ENCODE results near the gene CDH12.
A peak's percentile ranks its signal among the peaks of the same experiment; 100 is the strongest.

The CDH12 gene

DNA sequence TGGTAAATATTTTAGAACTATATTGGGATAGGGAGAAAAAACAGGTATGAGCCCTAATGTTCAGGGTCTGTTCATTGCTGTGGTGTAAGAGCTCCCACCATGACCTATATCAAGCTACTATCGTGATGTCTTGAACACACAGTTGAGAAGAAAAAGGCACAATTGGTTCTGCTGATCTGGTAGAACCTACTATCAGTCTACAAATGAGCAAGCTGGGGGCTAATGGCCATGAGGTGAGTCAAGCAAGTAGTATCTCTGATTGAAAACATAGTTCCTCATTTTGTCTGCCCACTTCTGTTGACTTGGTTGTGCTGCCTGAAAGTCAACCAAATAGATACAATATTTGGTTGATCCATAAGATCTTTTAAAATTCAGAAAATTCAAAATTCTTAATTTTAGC is 1026.3 kb downstream of the CDH12 start:
- Histone ChIP-seq H3K27ac (ENCODE audit: low read length) (no peak overlapping the region), H2AFZ (ENCODE audit: low read depth, low read length) (no peak overlapping the region), H3K4me2 (ENCODE audit: low read length) (peak overlapping the region; percentile 26; the same call in 1 of the 2 replicates), H3K27me3 (ENCODE audit: low read depth, low read length) (no peaks in the 10 kb centered on the region), H3K36me3 (replicated peaks; ENCODE audit: low read depth, low read length) (no peaks in the 10 kb centered on the region), H3K79me2 (ENCODE audit: low read length) (no peaks in the 10 kb centered on the region), H3K4me1 (ENCODE audit: low read length) (peaks cover 45% of the 10 kb centered on the region), H3K9me3 (ENCODE audit: insufficient read depth, low read length) (no peaks in the 10 kb centered on the region), H4K20me1 (ENCODE audit: insufficient read depth, low read length) (no peaks in the 10 kb centered on the region), H3K4me3 (ENCODE audit: low read length) (no peak overlapping the region), H3K9ac (ENCODE audit: low read length) (no peak overlapping the region)
- no peak for TF ChIP-seq EZH2phosphoT487 (IDR thresholded peaks at IDR 0.05; ENCODE audit: low read depth)
- TF ChIP-seq, protein P1, sequence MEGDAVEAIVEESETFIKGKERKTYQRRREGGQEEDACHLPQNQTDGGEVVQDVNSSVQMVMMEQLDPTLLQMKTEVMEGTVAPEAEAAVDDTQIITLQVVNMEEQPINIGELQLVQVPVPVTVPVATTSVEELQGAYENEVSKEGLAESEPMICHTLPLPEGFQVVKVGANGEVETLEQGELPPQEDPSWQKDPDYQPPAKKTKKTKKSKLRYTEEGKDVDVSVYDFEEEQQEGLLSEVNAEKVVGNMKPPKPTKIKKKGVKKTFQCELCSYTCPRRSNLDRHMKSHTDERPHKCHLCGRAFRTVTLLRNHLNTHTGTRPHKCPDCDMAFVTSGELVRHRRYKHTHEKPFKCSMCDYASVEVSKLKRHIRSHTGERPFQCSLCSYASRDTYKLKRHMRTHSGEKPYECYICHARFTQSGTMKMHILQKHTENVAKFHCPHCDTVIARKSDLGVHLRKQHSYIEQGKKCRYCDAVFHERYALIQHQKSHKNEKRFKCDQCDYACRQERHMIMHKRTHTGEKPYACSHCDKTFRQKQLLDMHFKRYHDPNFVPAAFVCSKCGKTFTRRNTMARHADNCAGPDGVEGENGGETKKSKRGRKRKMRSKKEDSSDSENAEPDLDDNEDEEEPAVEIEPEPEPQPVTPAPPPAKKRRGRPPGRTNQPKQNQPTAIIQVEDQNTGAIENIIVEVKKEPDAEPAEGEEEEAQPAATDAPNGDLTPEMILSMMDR (IDR thresholded peaks at IDR 0.05; ENCODE audit: low read depth, low read length), result no peak

DNA sequence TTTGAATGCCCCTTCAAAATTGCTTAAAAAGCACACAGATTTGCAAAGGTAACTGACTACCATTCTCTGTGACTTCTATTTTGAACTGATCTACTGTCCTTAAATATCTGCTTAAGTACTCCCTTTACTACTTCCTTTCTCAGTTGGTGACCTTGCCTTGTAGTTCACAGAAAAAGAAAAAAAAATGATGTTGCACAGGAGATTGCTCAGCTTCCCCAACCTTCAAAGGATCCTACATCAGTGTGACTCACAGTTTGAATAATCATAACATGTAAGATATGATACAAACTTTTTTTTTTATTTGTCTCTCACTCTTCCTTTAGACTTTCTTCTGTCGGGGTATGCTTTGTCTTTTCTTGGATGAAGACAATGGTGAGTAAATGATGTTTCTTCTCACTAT is 1029.6 kb downstream of the CDH12 start:
- H3K4me3 ChIP-seq (ENCODE audit: low read length), result no peak overlapping the region
- H3K36me3 ChIP-seq (replicated peaks; ENCODE audit: low read depth, low read length), result no peaks in the 10 kb centered on the region
- no peak overlapping the region for H3K4me2 ChIP-seq (ENCODE audit: low read length)
- TF ChIP-seq EZH2phosphoT487 (IDR thresholded peaks at IDR 0.05; ENCODE audit: low read depth), result no peak
- TF ChIP-seq, protein P1 (IDR thresholded peaks at IDR 0.05; ENCODE audit: low read depth, low read length), result no peak
- H3K79me2 ChIP-seq (ENCODE audit: low read length), result no peaks in the 10 kb centered on the region
- H3K9me3 ChIP-seq (ENCODE audit: insufficient read depth, low read length), result no peaks in the 10 kb centered on the region
- no peaks in the 10 kb centered on the region for H4K20me1 ChIP-seq (ENCODE audit: insufficient read depth, low read length)
- no peak overlapping the region for H2AFZ ChIP-seq (ENCODE audit: low read depth, low read length)
- no peak overlapping the region for H3K9ac ChIP-seq (ENCODE audit: low read length)
- H3K27ac ChIP-seq (ENCODE audit: low read length), result no peak overlapping the region
- peaks cover 19% of the 10 kb centered on the region for H3K4me1 ChIP-seq (ENCODE audit: low read length)
- no peaks in the 10 kb centered on the region for H3K27me3 ChIP-seq (ENCODE audit: low read depth, low read length)

DNA sequence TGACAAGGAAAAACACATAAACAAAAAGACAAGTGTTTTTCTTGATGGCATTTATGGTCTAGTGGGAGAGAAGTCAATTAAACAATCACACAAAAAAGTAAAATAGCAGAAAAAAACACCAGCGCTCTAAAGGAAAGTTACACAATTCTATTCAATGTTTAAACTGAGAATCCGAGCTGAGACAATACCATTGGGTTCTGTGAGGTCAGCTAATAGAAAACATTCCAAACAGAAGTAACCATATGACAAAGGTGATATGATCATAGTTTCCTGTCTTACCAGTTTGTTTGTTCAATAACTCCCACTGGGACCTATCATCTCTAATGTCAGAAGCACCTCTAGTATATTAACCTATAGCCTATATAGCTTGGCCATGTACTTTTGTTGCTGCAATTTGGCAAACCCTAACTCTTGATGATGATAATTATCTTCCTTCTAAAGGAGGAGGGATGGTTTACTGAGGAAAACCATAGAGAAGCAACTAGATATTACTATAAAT is 1030.0 kb downstream of the CDH12 start:
- Histone ChIP-seq H3K27me3 (ENCODE audit: low read depth, low read length) (no peaks in the 10 kb centered on the region), H3K9me3 (ENCODE audit: insufficient read depth, low read length) (no peaks in the 10 kb centered on the region), H4K20me1 (ENCODE audit: insufficient read depth, low read length) (no peaks in the 10 kb centered on the region), H3K27ac (ENCODE audit: low read length) (no peak overlapping the region), H3K4me1 (ENCODE audit: low read length) (peaks cover 23% of the 10 kb centered on the region), H3K79me2 (ENCODE audit: low read length) (no peaks in the 10 kb centered on the region), H3K36me3 (replicated peaks; ENCODE audit: low read depth, low read length) (no peaks in the 10 kb centered on the region), H3K9ac (ENCODE audit: low read length) (no peak overlapping the region), H3K4me2 (ENCODE audit: low read length) (no peak overlapping the region), H2AFZ (ENCODE audit: low read depth, low read length) (no peak overlapping the region), H3K4me3 (ENCODE audit: low read length) (no peak overlapping the region)
- no peak for TF ChIP-seq EZH2phosphoT487 (IDR thresholded peaks at IDR 0.05; ENCODE audit: low read depth)
- TF ChIP-seq, protein P1 (IDR thresholded peaks at IDR 0.05; ENCODE audit: low read depth, low read length), result no peak

DNA sequence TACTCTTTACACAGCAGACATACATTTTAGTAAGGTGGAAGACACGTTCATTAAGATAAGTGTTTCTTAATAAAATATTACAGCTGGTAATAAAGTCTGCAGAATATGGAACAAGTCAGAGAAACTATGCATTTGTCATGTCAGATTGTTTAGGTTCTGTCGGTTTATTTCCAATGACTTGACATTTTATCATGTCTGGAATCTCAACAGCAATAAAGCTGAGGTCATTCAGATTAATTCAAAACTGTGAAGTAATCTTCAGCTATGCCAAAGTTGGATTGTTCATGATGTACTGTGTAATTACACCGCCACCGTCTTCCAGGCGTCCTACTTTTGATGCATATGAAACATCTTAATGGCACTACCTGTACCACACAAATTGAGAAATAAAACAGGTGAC is 1032.6 kb downstream of the CDH12 start:
- Histone ChIP-seq H3K79me2 (ENCODE audit: low read length) (no peaks in the 10 kb centered on the region), H3K4me1 (ENCODE audit: low read length) (peaks cover 20% of the 10 kb centered on the region), H2AFZ (ENCODE audit: low read depth, low read length) (no peak overlapping the region), H3K36me3 (replicated peaks; ENCODE audit: low read depth, low read length) (no peaks in the 10 kb centered on the region), H3K9me3 (ENCODE audit: insufficient read depth, low read length) (no peaks in the 10 kb centered on the region), H3K9ac (ENCODE audit: low read length) (no peak overlapping the region), H3K27ac (ENCODE audit: low read length) (no peak overlapping the region), H3K4me2 (ENCODE audit: low read length) (no peak overlapping the region), H3K27me3 (ENCODE audit: low read depth, low read length) (no peaks in the 10 kb centered on the region), H4K20me1 (ENCODE audit: insufficient read depth, low read length) (no peaks in the 10 kb centered on the region), H3K4me3 (ENCODE audit: low read length) (no peak overlapping the region)
- TF ChIP-seq, protein P1 (IDR thresholded peaks at IDR 0.05; ENCODE audit: low read depth, low read length), result no peak
- TF ChIP-seq EZH2phosphoT487 (IDR thresholded peaks at IDR 0.05; ENCODE audit: low read depth), result no peak
